Neural progenitor cell (in vitro differentiated cells): ENCODE results near the gene TGM3.
"Not testable (repeated sequence)": the region's sequence is repeated elsewhere in the genome, so short reads cannot be mapped to it uniquely, and the experiment has no call there.

Experiments
- CTCF ChIP-seq: fragments of 200-600 bp; sonication (generic); IDR thresholded peaks from 2 replicates; pipeline ENCODE4 v1.5.1; 2017; ENCODE audit warnings: antibody characterized with exemption, mild to moderate bottlenecking
- EZH2 ChIP-seq: fragments of 200-600 bp; sonication (generic); IDR thresholded peaks from 2 replicates; pipeline ENCODE4 v1.6.1; 2017; ENCODE audit warnings: antibody characterized with exemption, mild to moderate bottlenecking, moderate library complexity
- EZH2phosphoT487 ChIP-seq: fragments of 200-600 bp; sonication (generic); IDR thresholded peaks from 2 replicates; pipeline ENCODE4 v1.6.1; 2017; ENCODE audit warnings: antibody characterized with exemption

GRCh38 chr20:2264621-2265374 lies 31.0 kb upstream of the TGM3 start:
- TF ChIP-seq CTCF, EZH2phosphoT487, EZH2: not testable (repeated sequence)
